OCI-LY7 (cell line): ENCODE data around the gene UBA52.

ENCODE experiments used
- CTCF ChIP-seq: fragments of 200-600 bp; sonication (generic); conservative IDR thresholded peaks from 2 replicates; pipeline ENCODE4 v1.5.1; 2014; ENCODE audit warnings: mild to moderate bottlenecking, antibody characterized with exemption, low read length, moderate library complexity, mixed read lengths
- EZH2phosphoT487 ChIP-seq: fragments of 200-600 bp; sonication (generic); IDR thresholded peaks from 2 replicates; pipeline ENCODE4 v1.6.1; 2018; ENCODE audit warnings: low read depth, borderline replicate concordance, mild to moderate bottlenecking, mixed run types, antibody characterized with exemption, low read length, moderate library complexity, mixed read lengths

- TF ChIP-seq CTCF, result peak; percentile 64
- no peak for TF ChIP-seq EZH2phosphoT487
Observed at GRCh38 chr19:18543814-18544475, 27.7 kb upstream of the UBA52 start.
